PFSK-1 (cell line): ENCODE results near the gene FAM124A. TPM values are rescaled to one million over a fixed set of nuclear protein-coding genes. Genes with fewer than 3 reads are reported as not detected.

Experiments
- FOXP2 ChIP-seq: optimal IDR thresholded peaks from 2 replicates; pipeline ENCODE3; 2011; ENCODE audit warnings: borderline replicate concordance, control low read depth, inconsistent platforms; ENCODE audit not compliant: insufficient read depth; ENCODE audit errors: extremely low read length, extremely low read depth
- POLR2AphosphoS5 ChIP-seq: IDR thresholded peaks from 2 replicates; pipeline ENCODE4 v1.6.1; 2012; ENCODE audit warnings: low read depth, mild to moderate bottlenecking, control low read depth, low read length, moderate library complexity
- REST ChIP-seq, 2 experiments: IDR thresholded peaks; 2 replicates each; pipeline versions ENCODE4 v1.6.1 to v1.8.0; 2011 to 2012; ENCODE audit warnings: low read depth in 2 of 2, low read length in 2 of 2, control low read depth in 1 of 2, inconsistent platforms in 1 of 2, mild to moderate bottlenecking in 1 of 2, moderate library complexity in 1 of 2; ENCODE audit not compliant: insufficient read depth in 1 of 2
- SIN3A ChIP-seq: IDR thresholded peaks from 2 replicates; pipeline ENCODE4 v1.6.1; 2012; ENCODE audit warnings: mild to moderate bottlenecking, low read length, moderate library complexity, borderline replicate concordance; ENCODE audit not compliant: insufficient read depth
- TAF1 ChIP-seq: IDR thresholded peaks from 2 replicates; pipeline ENCODE4 v1.6.1; 2012; ENCODE audit warnings: low read length, control low read depth, borderline replicate concordance; ENCODE audit not compliant: insufficient read depth
- polyA plus RNA-seq: library from polyadenylated mRNA; unstranded; fragments of >200 nt; gene quantifications from one replicate; pipeline ENCODE4 v1.2.1, GENCODE V29; 2012; ENCODE audit warnings: low read depth, missing spikeins; ENCODE audit not compliant: insufficient read length

The FAM124A gene
- polyA plus RNA-seq, result 0.09 TPM

- no peak for TF ChIP-seq SIN3A
- TF ChIP-seq FOXP2, result no peak
- TF ChIP-seq REST (IDR thresholded peaks at IDR 0.05; ENCODE audit: insufficient read depth in 1 of 2, low read depth in 2 of 2, low read length in 2 of 2), result no peak
- no peak for TF ChIP-seq TAF1
- TF ChIP-seq POLR2AphosphoS5, result no peak
These were observed at the start of gene FAM124A for GRCh38 chr13:51222037-51222685. TSS of gene FAM124A (plus strand) at chr13:51222398. CDS start at chr13:51222502, 104 bp downstream.

GRCh38 chr13:51175021-51175420 is 47.2 kb upstream of the FAM124A start:
- TF ChIP-seq FOXP2, result no peak

GRCh38 chr13:51175639-51176038 is 46.6 kb upstream of the FAM124A start:
- no peak for TF ChIP-seq REST (IDR thresholded peaks at IDR 0.05; ENCODE audit: insufficient read depth in 1 of 2, low read depth in 2 of 2, low read length in 2 of 2)
- TF ChIP-seq SIN3A, result no peak
- no peak for TF ChIP-seq POLR2AphosphoS5
- no peak for TF ChIP-seq FOXP2
- no peak for TF ChIP-seq TAF1

GRCh38 chr13:51177188-51177587 is 45.0 kb upstream of the FAM124A start:
- TF ChIP-seq REST (IDR thresholded peaks at IDR 0.05; ENCODE audit: insufficient read depth in 1 of 2, low read depth in 2 of 2, low read length in 2 of 2) (no peak), FOXP2 (no peak), SIN3A (no peak), TAF1 (no peak)

GRCh38 chr13:51178456-51179074 is 43.6 kb upstream of the FAM124A start:
- no peak for TF ChIP-seq TAF1
- no peak for TF ChIP-seq SIN3A
- TF ChIP-seq FOXP2, result no peak
- TF ChIP-seq POLR2AphosphoS5, result no peak
- TF ChIP-seq REST (IDR thresholded peaks at IDR 0.05; ENCODE audit: insufficient read depth in 1 of 2, low read depth in 2 of 2, low read length in 2 of 2), result no peak
